Hepatocyte (in vitro differentiated cells): Measurements from ENCODE around the gene CCL4.
"Not testable (repeated sequence)": the region's sequence is repeated elsewhere in the genome, so short reads cannot be mapped to it uniquely, and the experiment has no call there.

ENCODE experiments used
- EZH2 ChIP-seq: fragments of 200-600 bp; sonication (generic); IDR thresholded peaks from 2 replicates; pipeline ENCODE4 v1.6.1; 2016; ENCODE audit warnings: antibody characterized with exemption, mild to moderate bottlenecking, borderline replicate concordance
- EZH2phosphoT487 ChIP-seq: fragments of 200-600 bp; sonication (generic); IDR thresholded peaks from one replicate; pipeline ENCODE4 v1.6.1; 2018; ENCODE audit warnings: antibody characterized with exemption, mild to moderate bottlenecking, low read depth, moderate library complexity; ENCODE audit not compliant: unreplicated experiment, severe bottlenecking
- TF ChIP-seq, protein P1 (sequence below): fragments of 200-600 bp; sonication (generic); IDR thresholded peaks from 2 replicates; pipeline ENCODE4 v1.5.1; 2016; ENCODE audit warnings: antibody characterized with exemption, mild to moderate bottlenecking; ENCODE audit not compliant: poor library complexity

DNA sequence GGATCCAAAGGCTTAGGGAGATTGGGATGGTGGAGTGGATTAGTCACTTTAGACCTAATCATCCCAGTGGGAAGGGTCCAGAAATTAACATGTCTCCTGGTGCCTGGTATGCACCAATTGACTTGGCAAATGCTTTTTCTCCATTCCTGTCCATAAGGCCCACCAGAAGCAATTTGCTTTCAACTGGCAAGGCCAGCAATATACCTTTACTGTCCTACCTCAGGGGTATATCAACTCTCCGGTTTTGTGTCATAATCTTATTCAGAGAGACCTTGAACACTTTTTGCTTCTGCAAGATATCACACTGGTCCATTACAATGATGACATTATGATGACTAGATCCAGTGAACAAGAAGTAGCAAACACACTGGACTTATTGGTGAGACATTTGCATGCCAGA is 9.5 kb downstream of the CCL4 start:
- TF ChIP-seq, protein P1, sequence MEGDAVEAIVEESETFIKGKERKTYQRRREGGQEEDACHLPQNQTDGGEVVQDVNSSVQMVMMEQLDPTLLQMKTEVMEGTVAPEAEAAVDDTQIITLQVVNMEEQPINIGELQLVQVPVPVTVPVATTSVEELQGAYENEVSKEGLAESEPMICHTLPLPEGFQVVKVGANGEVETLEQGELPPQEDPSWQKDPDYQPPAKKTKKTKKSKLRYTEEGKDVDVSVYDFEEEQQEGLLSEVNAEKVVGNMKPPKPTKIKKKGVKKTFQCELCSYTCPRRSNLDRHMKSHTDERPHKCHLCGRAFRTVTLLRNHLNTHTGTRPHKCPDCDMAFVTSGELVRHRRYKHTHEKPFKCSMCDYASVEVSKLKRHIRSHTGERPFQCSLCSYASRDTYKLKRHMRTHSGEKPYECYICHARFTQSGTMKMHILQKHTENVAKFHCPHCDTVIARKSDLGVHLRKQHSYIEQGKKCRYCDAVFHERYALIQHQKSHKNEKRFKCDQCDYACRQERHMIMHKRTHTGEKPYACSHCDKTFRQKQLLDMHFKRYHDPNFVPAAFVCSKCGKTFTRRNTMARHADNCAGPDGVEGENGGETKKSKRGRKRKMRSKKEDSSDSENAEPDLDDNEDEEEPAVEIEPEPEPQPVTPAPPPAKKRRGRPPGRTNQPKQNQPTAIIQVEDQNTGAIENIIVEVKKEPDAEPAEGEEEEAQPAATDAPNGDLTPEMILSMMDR: not testable (repeated sequence)
- TF ChIP-seq EZH2phosphoT487, EZH2: not testable (repeated sequence)
